HG03520 (cell line): ENCODE results near the gene ITGA2B.
"Not testable (repeated sequence)": the region's sequence is repeated elsewhere in the genome, so short reads cannot be mapped to it uniquely, and the experiment has no call there.

Experiments
- ATAC-seq: cut with Tn5 transposase; IDR thresholded peaks from one replicate; pipeline ENCODE4 v1.9.1; 2021; ENCODE audit warnings: mild to moderate bottlenecking, moderate library complexity; ENCODE audit not compliant: unreplicated experiment

Gene ITGA2B

GRCh38 chr17:44352828-44353671 is 36.4 kb downstream of the ITGA2B start:
- no peak for ATAC-seq

DNA sequence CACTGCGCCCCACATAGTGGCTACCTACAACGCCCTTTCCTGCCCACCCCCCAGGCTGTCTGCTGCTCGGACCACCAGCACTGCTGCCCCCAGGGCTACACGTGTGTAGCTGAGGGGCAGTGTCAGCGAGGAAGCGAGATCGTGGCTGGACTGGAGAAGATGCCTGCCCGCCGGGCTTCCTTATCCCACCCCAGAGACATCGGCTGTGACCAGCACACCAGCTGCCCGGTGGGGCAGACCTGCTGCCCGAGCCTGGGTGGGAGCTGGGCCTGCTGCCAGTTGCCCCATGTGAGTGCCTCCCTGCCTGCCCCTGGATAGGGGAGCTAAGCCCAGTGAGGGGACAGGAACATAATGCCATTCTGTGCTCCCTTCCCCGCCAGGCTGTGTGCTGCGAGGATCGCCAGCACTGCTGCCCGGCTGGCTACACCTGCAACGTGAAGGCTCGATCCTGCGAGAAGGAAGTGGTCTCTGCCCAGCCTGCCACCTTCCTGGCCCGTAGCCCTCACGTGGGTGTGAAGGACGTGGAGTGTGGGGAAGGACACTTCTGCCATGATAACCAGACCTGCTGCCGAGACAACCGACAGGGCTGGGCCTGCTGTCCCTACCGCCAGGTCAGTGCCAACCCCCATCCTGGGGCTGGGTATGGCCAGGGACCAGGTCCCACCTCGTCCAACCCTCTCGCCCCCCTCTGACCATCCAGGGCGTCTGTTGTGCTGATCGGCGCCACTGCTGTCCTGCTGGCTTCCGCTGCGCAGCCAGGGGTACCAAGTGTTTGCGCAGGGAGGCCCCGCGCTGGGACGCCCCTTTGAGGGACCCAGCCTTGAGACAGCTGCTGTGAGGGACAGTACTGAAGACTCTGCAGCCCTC is 37.3 kb downstream of the ITGA2B start:
- ATAC-seq = no peak

DNA sequence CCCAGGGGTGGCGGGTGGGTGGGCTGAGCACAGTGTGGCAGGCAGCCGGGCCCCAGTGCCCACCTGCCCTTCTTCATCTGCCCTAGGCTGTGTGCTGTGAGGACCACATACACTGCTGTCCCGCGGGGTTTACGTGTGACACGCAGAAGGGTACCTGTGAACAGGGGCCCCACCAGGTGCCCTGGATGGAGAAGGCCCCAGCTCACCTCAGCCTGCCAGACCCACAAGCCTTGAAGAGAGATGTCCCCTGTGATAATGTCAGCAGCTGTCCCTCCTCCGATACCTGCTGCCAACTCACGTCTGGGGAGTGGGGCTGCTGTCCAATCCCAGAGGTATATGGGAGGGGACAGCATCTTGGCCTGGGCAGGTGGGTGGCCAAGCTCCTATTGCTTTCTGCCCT is 38.0 kb downstream of the ITGA2B start:
- ATAC-seq = no peak

GRCh38 chr17:44350733-44351226 is 38.7 kb downstream of the ITGA2B start:
- ATAC-seq = no peak

- ATAC-seq = no peak
These were observed 39.8 kb downstream of the ITGA2B start for GRCh38 chr17:44349553-44350070.

- no peak for ATAC-seq
These were observed 40.5 kb downstream of the ITGA2B start for GRCh38 chr17:44348988-44349364.

DNA sequence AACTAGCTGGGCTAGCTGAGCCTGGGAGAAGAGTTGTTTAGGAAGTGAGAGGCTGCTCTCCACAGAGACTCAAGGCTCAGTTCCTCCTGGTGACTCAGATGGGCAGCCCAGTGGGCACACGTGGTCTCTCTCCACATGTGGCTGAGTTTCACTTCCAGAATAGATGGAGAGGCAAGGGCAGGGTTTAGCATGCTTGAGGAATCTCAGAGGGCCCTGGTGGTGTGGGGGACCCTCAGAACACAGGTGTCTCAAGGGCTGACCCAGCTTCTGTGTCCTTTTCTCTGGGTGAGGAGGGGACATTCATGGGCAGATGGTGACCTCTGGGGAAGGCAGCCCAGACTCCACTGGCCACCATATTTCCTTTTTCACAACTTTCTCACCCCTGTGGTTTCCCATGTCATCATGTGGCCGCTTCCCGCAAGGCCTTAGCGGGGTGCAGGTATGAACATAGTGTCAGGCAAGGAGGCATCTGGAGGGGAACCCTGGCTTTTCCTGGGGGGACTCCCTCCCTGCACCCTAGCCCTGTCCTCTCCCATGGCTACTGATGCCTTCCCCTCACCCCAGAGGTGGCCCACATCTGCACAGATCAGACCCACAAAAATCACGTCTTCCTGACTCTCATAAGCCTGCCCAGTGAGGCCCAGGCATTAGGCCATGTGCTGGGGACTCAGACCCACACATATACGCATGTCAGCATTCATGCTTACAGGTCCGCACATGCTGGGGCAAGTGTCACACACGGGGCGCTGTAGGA is 41.0 kb downstream of the ITGA2B start:
- ATAC-seq = peak; percentile 34

- not testable (repeated sequence) for ATAC-seq
These were observed 42.0 kb downstream of the ITGA2B start for GRCh38 chr17:44347206-44348055.

DNA sequence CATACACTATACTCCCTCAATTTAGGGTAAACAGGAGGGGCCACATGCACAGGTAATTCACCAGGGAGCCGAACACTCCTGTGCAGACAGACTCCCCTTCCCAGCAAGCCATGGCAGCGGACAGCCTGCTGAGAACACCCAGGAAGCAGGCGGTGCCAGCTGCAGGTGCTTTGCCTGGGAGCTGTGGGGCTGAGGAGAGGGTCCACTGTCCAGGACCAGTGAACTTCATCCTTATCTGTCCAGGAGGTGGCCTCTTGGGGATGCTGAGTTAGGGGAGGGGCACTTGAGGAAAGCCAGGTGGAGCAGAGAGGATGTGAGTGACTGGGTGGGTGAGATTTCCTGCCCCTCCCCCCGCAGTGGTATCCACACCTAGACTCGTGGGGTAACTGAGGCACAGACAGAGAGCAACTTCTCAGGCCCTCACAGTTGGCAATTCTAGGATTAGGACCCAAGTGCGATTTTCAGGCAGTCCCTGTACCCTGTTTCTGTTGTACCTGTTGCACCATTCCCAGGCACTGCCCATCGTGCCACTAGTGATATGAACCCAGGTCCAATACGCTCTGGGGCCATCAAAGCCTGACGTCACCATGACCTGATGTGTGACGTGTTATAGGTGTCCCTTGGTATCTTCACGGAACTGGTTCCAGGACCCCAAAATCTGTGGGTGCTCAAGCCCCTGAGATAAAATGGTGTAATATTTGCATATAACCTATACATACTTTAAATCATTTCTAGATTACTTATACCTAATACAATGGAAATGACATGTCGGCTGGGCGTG is 43.2 kb downstream of the ITGA2B start:
- ATAC-seq = no peak

GRCh38 chr17:44345454-44346026 is 43.9 kb downstream of the ITGA2B start:
- ATAC-seq = no peak

- ATAC-seq = peak; percentile 66
These were observed 44.5 kb downstream of the ITGA2B start, which contains the start of gene GRN for GRCh38 chr17:44344939-44345453. Gene GRN, plus strand, starts transcription at chr17:44345302. Its CDS starts 3,863 bp downstream, at chr17:44349165.

GRCh38 chr17:44343510-44344209 is 45.8 kb downstream of the ITGA2B start:
- no peak for ATAC-seq

- ATAC-seq = not testable (repeated sequence)
These were observed 48.9 kb downstream of the ITGA2B start for GRCh38 chr17:44340553-44340952.

- ATAC-seq = no peak
These were observed 50.7 kb downstream of the ITGA2B start for GRCh38 chr17:44338702-44339101.

DNA sequence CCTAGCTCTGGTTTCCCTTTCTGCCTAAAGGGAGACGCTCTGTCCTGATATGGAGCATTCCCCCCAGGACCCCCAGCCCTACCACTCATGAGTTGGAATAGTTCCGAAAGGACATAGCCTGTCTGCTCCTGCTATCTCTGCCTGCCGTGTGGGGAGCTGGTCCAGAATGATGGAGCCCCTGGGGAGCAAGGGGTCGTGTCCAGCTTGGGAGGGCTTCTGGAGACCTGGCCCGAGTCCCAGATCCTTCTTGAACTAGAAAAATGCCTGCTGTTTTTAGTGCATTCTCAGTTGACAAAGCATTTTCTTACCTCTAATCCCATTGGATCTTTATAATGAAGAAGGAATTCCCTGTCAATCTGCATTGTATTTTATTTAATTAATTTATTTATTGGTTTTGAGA is 53.5 kb downstream of the ITGA2B start:
- ATAC-seq = no peak

- ATAC-seq = no peak
These were observed 53.9 kb downstream of the ITGA2B start for GRCh38 chr17:44335564-44335963.

DNA sequence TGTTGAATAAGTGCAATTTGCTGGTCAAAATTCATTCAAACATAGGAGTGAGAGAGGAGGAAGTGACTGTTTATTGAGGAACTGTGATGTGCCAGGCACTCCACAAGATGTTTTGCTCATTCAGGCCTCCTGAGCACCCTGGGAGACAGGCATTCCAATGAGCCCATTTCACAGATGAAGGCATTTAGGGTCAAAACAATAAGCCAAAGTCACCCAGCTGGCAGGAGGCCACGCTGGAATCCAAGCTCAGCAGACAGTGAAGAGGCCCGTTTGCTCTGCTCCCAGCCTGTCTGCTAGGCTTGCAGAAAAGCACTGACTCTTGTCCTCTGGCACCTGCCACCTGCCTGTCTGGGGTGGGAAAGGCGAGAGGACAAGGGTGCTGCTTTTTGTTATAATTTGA is 54.7 kb downstream of the ITGA2B start:
- no peak for ATAC-seq

DNA sequence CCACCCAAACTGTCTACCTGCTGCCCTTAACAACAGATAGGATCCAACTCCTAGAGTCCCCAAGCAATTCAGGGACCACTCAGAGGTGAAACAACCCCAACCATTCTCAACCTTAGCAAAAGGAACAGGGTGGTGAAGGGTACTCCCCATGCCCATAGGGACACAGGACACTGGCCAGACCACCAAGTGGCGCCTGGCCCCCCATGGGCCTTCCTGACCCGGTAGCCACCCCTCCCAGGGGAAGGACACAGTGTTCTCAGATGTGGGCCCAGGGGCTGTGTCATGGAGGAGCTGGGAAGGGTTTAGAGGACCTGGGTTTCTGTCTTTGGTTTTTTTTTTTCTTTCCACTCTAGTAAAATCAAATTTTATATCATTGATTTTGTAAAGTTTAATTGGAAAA is 55.1 kb downstream of the ITGA2B start:
- ATAC-seq = no peak
